Dermis lymphatic vessel endothelial cell (primary cell): ENCODE results near the gene TMEM106A. TPM values are rescaled to one million over a fixed set of nuclear protein-coding genes. Genes with fewer than 3 reads are reported as not detected.

Source experiments
- total RNA-seq: library from RNA; depleted of rRNA; stranded (reverse); fragments of >200 nt; gene quantifications from 2 replicates; pipeline ENCODE4 v1.2.1, GENCODE V29; 2014

Gene TMEM106A
- total RNA-seq, result 0.86 and 1.4 TPM in 2 replicates

GRCh38 chr17:43211480-43212402 is at the start of gene TMEM106A:
Gene TMEM106A (plus strand): TSS chr17:43211875. CDS start chr17:43213042, 1,167 bp downstream.

GRCh38 chr17:43170766-43171585 is 40.7 kb upstream of the TMEM106A start, which contains the start of gene NBR1:
Gene NBR1 (plus strand): TSS chr17:43171214. CDS start chr17:43175800, 4,586 bp downstream.

GRCh38 chr17:43228020-43228782 is 16.5 kb downstream of the TMEM106A start, which contains the start of gene CCDC200:
Gene CCDC200 (minus strand): TSS chr17:43228623. CDS start chr17:43228554, 69 bp downstream.

GRCh38 chr17:43233877-43234276 is 22.2 kb downstream of the TMEM106A start, which contains the start of gene RNU2-1:
Gene RNU2-1 (minus strand): TSS chr17:43233977.

Other genes starting within 250 kb of the TMEM106A start
- 12.9 and 14.1 TPM in 2 replicates for gene AARSD1, start 247.4 kb upstream of the TMEM106A start, total RNA-seq
- 0.09 and 0.11 TPM in 2 replicates for gene PTGES3L, start 231.8 kb upstream of the TMEM106A start, total RNA-seq
- 10.1 and 10.5 TPM in 2 replicates for gene RUNDC1, start 231.3 kb upstream of the TMEM106A start, total RNA-seq
- 986 and 1,404 TPM in 2 replicates for gene RPL27, start 213.5 kb upstream of the TMEM106A start, total RNA-seq
- 7.8 and 10.7 TPM in 2 replicates for gene IFI35, start 205.1 kb upstream of the TMEM106A start, total RNA-seq
- gene VAT1, start 189.5 kb upstream of the TMEM106A start, total RNA-seq, result 128 and 141 TPM in 2 replicates
- gene RND2, start 186.6 kb upstream of the TMEM106A start, total RNA-seq, result 0.09 and 0.11 TPM in 2 replicates
- 3.9 and 5.8 TPM in 2 replicates for gene BRCA1, start 86.5 kb upstream of the TMEM106A start, total RNA-seq
- 85.5 and 120 TPM in 2 replicates for gene NBR1, start 40.7 kb upstream of the TMEM106A start, total RNA-seq
- gene CCDC200, start 16.7 kb downstream of the TMEM106A start, total RNA-seq, result not detected in 2 replicates
- not detected in 2 replicates for gene RNU2-1, start 22.1 kb downstream of the TMEM106A start, total RNA-seq
- 0.86 and 1.2 TPM in 2 replicates for gene ARL4D, start 187.1 kb downstream of the TMEM106A start, total RNA-seq